Stimulated activated CD8-positive, alpha-beta memory T cell treated with anti-CD3 and anti-CD28 coated beads, Interleukin-7, amount 100 ng/mL, for 4 hours (primary cell): ENCODE measurements around the gene NLRP3.
A peak's percentile ranks its signal among the peaks of the same experiment; 100 is the strongest.
"Not testable (repeated sequence)": the region's sequence is repeated elsewhere in the genome, so short reads cannot be mapped to it uniquely, and the experiment has no call there.

ENCODE experiments used
- DNase-seq, 2 donors: peaks; one replicate each; pipeline ENCODE4 v3.0.0-alpha.2; 2020; ENCODE audit warnings: low read depth in 2 of 2

The NLRP3 gene

DNA sequence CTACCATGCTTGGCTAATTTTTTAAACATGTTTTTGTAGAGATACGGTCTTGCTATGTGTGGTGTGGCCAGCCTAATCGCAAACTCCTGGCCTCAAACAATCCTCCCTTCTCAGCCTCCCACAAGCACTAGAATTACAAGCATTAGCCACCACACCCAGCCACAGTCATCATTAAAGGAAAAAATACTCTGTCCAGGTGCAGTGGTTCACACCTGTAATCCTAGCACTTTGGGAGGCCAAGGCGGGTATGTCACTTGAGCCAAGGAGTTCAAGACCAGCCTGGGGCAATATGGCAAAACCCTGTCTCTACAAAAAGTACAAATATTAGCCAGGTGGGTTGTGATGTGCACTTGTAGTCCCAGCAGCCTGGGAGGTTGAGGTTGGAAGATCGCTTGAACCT lies 25.0 kb upstream of the NLRP3 start:
- DNase-seq = no peak

GRCh38 chr1:247392088-247392487 lies 23.9 kb upstream of the NLRP3 start:
- no peak for DNase-seq

GRCh38 chr1:247395075-247395474 lies 20.9 kb upstream of the NLRP3 start:
- not testable (repeated sequence) for DNase-seq

GRCh38 chr1:247400685-247401084 lies 15.3 kb upstream of the NLRP3 start:
- DNase-seq = no peak

DNA sequence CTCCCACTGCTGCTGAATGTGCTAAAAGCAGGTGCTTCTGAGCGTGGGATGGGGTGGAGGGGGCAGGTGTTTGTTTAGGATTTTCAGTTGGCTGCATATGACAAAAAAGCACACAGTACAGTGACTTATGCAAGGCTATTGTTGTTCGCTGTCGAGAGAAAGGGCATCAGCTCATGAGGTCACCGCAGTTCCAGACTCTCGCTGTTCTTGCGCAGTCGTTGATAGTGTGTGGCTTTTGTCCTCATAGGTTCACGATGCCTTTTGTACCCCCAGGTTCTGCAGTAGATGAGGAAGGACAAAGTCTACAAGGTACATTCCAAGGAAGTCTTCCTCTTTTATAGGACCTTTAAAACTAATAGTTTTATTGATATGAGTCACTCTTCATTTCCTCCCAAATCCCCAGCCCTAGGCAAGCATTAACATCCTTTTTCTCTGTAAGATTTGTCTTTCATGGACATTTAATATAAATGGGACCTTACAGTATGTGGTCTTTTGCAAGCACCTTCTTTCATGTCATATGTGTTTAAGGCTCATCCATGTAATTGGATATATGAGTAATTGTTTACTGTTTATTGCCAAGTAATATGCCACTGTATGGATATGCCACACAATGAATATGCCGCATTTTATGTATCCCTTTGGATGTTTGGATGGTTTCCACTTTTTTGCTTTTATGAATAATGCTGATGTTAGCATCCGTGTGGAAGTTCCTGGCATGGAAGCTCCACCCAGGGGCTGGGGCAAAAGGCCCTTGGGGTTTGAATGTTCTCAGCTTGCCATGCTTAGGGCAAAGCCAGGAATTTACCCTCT lies 14.5 kb upstream of the NLRP3 start:
- DNase-seq = no peak

- no peak for DNase-seq
Observed at GRCh38 chr1:247402120-247402675, 13.8 kb upstream of the NLRP3 start.

- DNase-seq = no peak
Observed at GRCh38 chr1:247406014-247406656, 9.8 kb upstream of the NLRP3 start.

DNA sequence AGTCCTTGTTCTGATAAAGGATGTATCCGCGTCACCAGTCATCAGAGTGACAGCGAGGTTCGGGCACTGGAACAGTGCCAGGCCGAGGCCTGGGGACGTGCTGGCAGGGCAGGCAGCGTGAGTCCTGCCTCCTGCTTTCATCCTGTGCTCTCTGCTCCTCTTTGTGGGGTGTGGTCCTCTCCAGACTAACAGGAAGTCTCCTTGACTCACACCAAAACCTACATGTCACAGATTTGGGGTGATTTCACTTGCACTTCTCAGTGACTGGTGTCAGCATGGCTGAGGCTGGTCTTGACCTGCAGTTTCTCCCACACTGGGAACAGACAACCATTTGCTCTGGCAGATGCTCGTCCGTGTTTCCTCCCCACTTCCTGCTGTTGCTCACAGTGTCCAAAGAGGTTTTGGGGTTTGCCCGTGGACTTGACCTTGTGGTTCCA lies 8.8 kb upstream of the NLRP3 start:
- peak; percentile 46 to 57 for DNase-seq

GRCh38 chr1:247408100-247408499 lies 7.9 kb upstream of the NLRP3 start:
- no peak for DNase-seq

GRCh38 chr1:247409869-247410544 lies 6.0 kb upstream of the NLRP3 start:
- peak in 1 of 2 donors; percentile 24 for DNase-seq

DNA sequence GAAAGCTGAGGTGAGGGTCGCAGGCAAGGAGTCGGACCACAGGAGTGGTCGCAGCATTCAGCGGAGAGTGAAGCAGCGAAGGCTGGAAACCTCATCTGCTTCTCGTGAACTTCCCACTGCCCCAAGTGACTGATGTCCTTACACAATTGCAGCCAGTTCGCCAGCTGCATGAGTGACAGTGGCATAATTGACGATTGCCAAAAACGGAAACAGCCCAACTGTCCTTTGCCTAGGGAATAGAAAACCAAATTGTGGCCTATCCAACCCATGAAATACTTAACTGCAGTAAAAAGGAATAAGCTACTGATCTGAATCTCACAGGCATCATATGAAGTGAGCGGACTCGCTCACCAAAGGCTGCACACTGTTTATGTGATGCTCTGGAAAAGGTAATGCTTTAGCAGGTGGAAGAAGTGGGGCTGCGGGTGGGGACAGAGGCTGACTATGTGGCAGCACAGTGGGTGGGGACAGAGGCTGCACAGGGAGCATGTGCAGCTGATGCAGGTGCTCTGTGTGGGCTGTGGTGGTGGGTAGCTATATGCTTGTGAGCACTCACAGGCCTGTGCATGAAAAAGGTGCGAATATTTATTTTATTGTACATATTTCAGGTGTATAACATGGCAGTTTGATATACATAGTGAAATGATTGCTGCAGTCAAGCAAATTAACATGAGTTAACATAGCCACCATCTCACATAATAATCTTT lies 4.2 kb upstream of the NLRP3 start:
- no peak for DNase-seq

- no peak for DNase-seq
Observed at GRCh38 chr1:247417831-247418230, 1.9 kb downstream of the NLRP3 start.

DNA sequence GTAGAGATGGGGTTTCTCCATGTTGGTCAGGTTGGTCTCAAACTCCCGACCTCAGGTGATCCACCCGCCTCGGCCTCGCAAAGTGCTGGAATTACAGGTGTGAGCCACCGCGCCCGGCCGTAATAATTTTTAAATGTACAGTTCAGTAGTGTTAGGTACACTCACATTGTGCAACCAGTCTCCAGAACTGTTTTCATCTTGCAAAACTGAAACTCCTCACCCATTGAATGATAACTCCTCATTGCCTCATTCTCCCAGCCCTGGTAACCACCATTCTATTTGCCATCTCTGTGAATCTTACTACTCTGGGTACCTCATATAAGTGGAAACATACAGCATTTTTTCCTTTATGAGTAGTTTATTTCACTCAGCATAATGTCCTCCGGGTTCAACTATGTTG lies 3.4 kb downstream of the NLRP3 start:
- no peak for DNase-seq

- DNase-seq = peak in 1 of 2 donors; percentile 19
Observed at GRCh38 chr1:247421074-247421473, 5.1 kb downstream of the NLRP3 start.

GRCh38 chr1:247429496-247429895 lies 13.5 kb downstream of the NLRP3 start:
- DNase-seq = no peak

DNA sequence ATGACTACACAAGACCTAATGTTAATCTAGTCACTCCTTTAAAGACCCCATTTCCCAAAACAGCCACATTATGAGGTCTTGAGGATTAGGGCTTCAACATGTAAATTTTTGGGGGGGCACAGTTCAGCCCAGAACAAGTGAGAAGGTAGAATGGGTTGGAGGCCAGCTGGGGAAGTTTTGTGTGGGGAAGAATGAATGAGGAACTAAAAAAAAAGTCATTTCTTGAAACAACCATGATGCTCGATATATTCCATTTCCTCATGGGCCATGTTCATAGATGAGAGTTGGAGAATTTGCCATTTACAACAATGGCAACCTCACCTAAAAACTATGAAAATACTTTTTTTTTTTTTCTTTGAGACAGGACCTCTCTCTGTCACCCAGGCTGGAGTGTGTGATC lies 14.5 kb downstream of the NLRP3 start:
- no peak for DNase-seq

DNA sequence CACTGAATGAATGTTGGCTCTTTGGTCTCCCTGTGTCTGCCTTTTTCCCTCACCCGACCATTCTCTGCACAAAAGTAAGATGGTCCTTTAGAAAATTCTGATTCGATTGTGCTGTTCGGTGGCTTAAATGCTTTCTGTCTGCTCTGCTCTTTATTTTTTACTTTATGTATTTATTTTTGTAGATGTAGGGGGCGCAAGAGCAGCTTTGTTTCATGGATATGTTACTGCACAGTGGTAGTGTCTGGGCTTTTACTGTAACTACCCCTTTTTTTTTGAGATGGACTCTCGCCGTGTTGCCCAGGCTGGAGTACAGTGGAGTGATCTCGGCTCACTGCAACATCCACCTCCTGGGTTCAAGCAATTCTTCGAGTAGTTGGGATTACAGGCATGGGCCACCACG lies 15.7 kb downstream of the NLRP3 start:
- no peak for DNase-seq

DNA sequence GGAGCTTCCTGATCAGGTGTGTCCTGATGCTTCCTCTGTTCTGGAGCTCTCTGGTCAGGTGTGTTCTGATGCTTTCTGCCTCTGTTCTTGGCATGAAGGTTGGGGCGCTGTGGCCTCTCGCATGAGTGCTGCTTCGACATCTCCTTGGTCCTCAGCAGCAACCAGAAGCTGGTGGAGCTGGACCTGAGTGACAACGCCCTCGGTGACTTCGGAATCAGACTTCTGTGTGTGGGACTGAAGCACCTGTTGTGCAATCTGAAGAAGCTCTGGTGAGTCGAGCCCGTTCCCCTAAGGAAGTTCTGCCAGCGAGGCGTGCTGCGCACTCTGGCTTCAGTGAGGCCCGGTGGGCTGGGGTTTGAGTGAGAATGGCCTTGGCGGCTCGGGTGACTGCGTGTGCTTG lies 18.0 kb downstream of the NLRP3 start:
- DNase-seq = no peak

DNA sequence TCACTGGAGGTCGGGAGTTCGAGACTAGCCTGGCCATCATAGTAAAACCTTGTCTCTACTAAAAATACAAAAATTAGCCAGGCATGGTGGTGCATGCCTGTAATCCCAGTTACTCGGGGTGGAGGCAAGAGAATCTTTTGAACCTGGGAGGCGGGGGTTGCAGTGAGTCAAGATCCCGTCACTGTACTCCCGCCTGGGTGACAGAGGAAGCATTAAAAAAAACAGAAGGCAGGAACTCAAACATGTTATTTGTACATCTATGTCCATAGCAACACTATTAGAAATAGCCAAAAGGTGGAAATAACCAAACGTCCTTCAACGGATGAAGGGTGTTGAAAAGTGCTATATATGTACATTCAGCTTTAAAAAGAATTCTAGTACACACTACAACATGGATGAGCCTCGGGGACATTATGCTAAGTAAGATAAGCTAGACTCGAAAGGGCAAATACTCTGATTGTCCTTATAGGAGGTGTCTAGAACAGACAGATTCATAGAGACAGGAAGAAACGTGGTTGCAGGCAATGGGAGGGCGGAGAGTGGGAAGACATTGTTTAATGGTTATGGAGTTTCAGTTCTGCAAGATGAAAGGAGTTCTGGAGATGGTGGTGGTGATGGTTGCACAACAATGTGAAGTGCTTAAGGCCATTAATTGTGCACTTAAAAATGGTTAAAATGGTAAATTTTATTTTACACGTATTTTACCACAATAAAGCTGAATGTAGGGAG lies 19.2 kb downstream of the NLRP3 start:
- DNase-seq = no peak

GRCh38 chr1:247435759-247436147 lies 19.8 kb downstream of the NLRP3 start:
- no peak for DNase-seq
